Esophagus squamous epithelium (tissue), 5 donors: ENCODE data around the gene CAV2. TPM values are rescaled to one million over a fixed set of nuclear protein-coding genes. Genes with fewer than 3 reads are reported as not detected.

Source experiments
- DNase-seq: peaks from one replicate; lab custom pipeline; 2025; lab: John Stamatoyannopoulos, UW
- H3K27ac ChIP-seq, 4 donors: fragments of 200-600 bp; sonication (generic); one replicate each; pipeline ENCODE4 v1.5.1; 2016 to 2019; ENCODE audit warnings: mild to moderate bottlenecking in 1 of 4
- H3K27me3 ChIP-seq, 4 donors: fragments of 200-600 bp; sonication (generic); 1 replicate in 3 of 4; 2 replicates in 1 of 4; pipeline versions ENCODE4 v1.5.1 to v1.6.0; 2017 to 2021; ENCODE audit warnings: antibody characterized with exemption in 1 of 4
- H3K36me3 ChIP-seq, 3 donors: fragments of 200-600 bp; sonication (generic); one replicate each; pipeline ENCODE4 v1.5.1; 2016 to 2019
- H3K4me1 ChIP-seq, 3 donors: fragments of 200-600 bp; sonication (generic); one replicate each; pipeline ENCODE4 v1.5.1; 2017 to 2019
- H3K4me3 ChIP-seq, 4 donors: fragments of 200-600 bp; sonication (generic); 1 replicate in 3 of 4; 2 replicates in 1 of 4; pipeline ENCODE4 v1.5.1; 2016 to 2019; ENCODE audit warnings: mild to moderate bottlenecking in 2 of 4, moderate library complexity in 1 of 4
- H3K9me3 ChIP-seq, 3 donors: fragments of 200-600 bp; sonication (generic); one replicate each; pipeline ENCODE4 v1.5.1; 2016 to 2019
- CTCF ChIP-seq, 6 experiments: fragments of 450-650 bp in 4 of 6; fragments of 200-600 bp in 2 of 6; sonication (generic) in 2 of 6; IDR thresholded peaks; one replicate each; pipeline ENCODE4 v1.5.1; 2016 to 2019; ENCODE audit warnings: antibody characterized with exemption in 6 of 6, mild to moderate bottlenecking in 4 of 6, moderate library complexity in 4 of 6
- POLR2A ChIP-seq, 4 donors: fragments of 450-650 bp; IDR thresholded peaks; one replicate each; pipeline ENCODE4 v1.6.1; 2017; ENCODE audit warnings: antibody characterized with exemption in 4 of 4, mild to moderate bottlenecking in 4 of 4, moderate library complexity in 3 of 4
- WGBS, 2 donors: methylation state at CpG; one replicate each; pipeline ENCODE4 v1.1.5; 2018; 5-methylcytosine and 5-hydroxymethylcytosine counted together
- intact Hi-C: fragments of 100-400 bp; cut with DNase I; formaldehyde crosslinking; loops from one replicate; pipeline ENCODE4 v1.15.0; 2022
- total RNA-seq, 4 donors: library from RNA; depleted of rRNA; stranded (reverse); fragments of >200 nt; gene quantifications; one replicate each; pipeline ENCODE4 v1.1.0, GENCODE V29; 2016
- donor health status: DM: yes; HTN: yes; CAD: no.

The CAV2 gene
- total RNA-seq, 4 donors from 2014 or later: 31.8 to 85.3 (median 73.4) TPM

- 57 to 78% methylated on average over 2 of the region's 2 CpGs for WGBS, 2 donors
- no peak for DNase-seq
- intact Hi-C loops: loop anchor here (10.0 kb wide), 1 partner anchor 50 kb away; no protein-coding TSS in a partner anchor
- Histone ChIP-seq H3K9me3 (no peaks in the 10 kb centered on the region), H3K4me1 (peaks cover 0 to 35% (median 27%) of the 10 kb centered on the region in 3 donors), H3K27me3 (no peaks in the 10 kb centered on the region), H3K36me3 (peaks cover 0 to 33% (median 5%) of the 10 kb centered on the region in 3 donors), H3K4me3 (no peak overlapping the region), H3K27ac (peak overlapping the region in 2 of 4 donors; percentile 23 to 31)
- TF ChIP-seq POLR2A (IDR thresholded peaks at IDR 0.05) (no peak), CTCF (IDR thresholded peaks at IDR 0.05) (no peak)
Measured at GRCh38 chr7:116534790-116535189, 35.3 kb downstream of the CAV2 start.

- Histone ChIP-seq H3K4me3 (no peak overlapping the region), H3K4me1 (peaks cover 0 to 30% (median 24%) of the 10 kb centered on the region in 3 donors), H3K9me3 (no peaks in the 10 kb centered on the region), H3K27me3 (no peaks in the 10 kb centered on the region), H3K27ac (peak overlapping the region in 1 of 4 donors; percentile 31), H3K36me3 (peaks cover 0 to 33% (median 5%) of the 10 kb centered on the region in 3 donors)
- intact Hi-C loops: loop anchor here (10.0 kb wide), 1 partner anchor 49 kb away; no protein-coding TSS in a partner anchor
- TF ChIP-seq POLR2A (IDR thresholded peaks at IDR 0.05): no peak
- TF ChIP-seq CTCF (IDR thresholded peaks at IDR 0.05): no peak
- 58 to 71% methylated on average over 1 of the region's 1 CpG for WGBS, 2 donors
- no peak for DNase-seq
Measured at GRCh38 chr7:116535416-116535815, 35.9 kb downstream of the CAV2 start.

- DNase-seq: no peak
- Histone ChIP-seq H3K4me1 (peaks cover 0 to 38% (median 19%) of the 10 kb centered on the region in 3 donors), H3K4me3 (no peak overlapping the region), H3K36me3 (peaks cover 0 to 33% (median 5%) of the 10 kb centered on the region in 3 donors), H3K27ac (peak overlapping the region in 2 of 4 donors; percentile 34 to 52), H3K9me3 (no peaks in the 10 kb centered on the region), H3K27me3 (no peaks in the 10 kb centered on the region)
- intact Hi-C loops: loop anchor here (10.0 kb wide), 1 partner anchor 47 kb away; no protein-coding TSS in a partner anchor
- 60 to 63% methylated on average over 2 of the region's 2 CpGs for WGBS, 2 donors
- no peak for TF ChIP-seq CTCF (IDR thresholded peaks at IDR 0.05)
- TF ChIP-seq POLR2A (IDR thresholded peaks at IDR 0.05): no peak
Measured at GRCh38 chr7:116538138-116538537, 38.6 kb downstream of the CAV2 start.

- Histone ChIP-seq H3K4me1 (peaks cover 0 to 35% (median 19%) of the 10 kb centered on the region in 3 donors), H3K27me3 (no peaks in the 10 kb centered on the region), H3K4me3 (no peak overlapping the region), H3K27ac (peak overlapping the region in 1 of 4 donors; percentile 4), H3K9me3 (no peaks in the 10 kb centered on the region), H3K36me3 (peaks cover 0 to 33% (median 5%) of the 10 kb centered on the region in 3 donors)
- 72 to 88% methylated on average over 3 of the region's 3 CpGs for WGBS, 2 donors
- TF ChIP-seq POLR2A (IDR thresholded peaks at IDR 0.05) (no peak), CTCF (IDR thresholded peaks at IDR 0.05) (no peak)
- intact Hi-C loops: loop anchor here (10.0 kb wide), 1 partner anchor 45 kb away; no protein-coding TSS in a partner anchor
- no peak for DNase-seq
Measured at GRCh38 chr7:116539879-116540278, 40.3 kb downstream of the CAV2 start.

GRCh38 chr7:116540743-116541142, 41.2 kb downstream of the CAV2 start:
- TF ChIP-seq CTCF (IDR thresholded peaks at IDR 0.05): no peak
- no peak for TF ChIP-seq POLR2A (IDR thresholded peaks at IDR 0.05)
- H3K9me3 ChIP-seq: no peaks in the 10 kb centered on the region
- H3K36me3 ChIP-seq: peaks cover 0 to 31% (median 5%) of the 10 kb centered on the region in 3 donors
- DNase-seq: no peak
- no peak overlapping the region for H3K4me3 ChIP-seq
- intact Hi-C loops: no loop called here
- H3K4me1 ChIP-seq: peaks cover 0 to 34% (median 17%) of the 10 kb centered on the region in 3 donors
- H3K27me3 ChIP-seq: no peaks in the 10 kb centered on the region
- peak overlapping the region in 1 of 4 donors; percentile 36 for H3K27ac ChIP-seq
